ENCODE data around the gene TEK.
"Not testable (repeated sequence)": the region's sequence is repeated elsewhere in the genome, so short reads cannot be mapped to it uniquely, and the experiment has no call there.

TEK gene

GRCh38 chr9:27108981-27109541 lies at the start of gene TEK:
TSS of gene TEK (plus strand) at chr9:27109225. CDS start at chr9:27109591, 366 bp downstream.
- DNase-seq, result no peak

GRCh38 chr9:27059412-27059811 lies 49.6 kb upstream of the TEK start:
- DNase-seq, result no peak

GRCh38 chr9:27059907-27060306 lies 49.1 kb upstream of the TEK start:
- no peak for DNase-seq

GRCh38 chr9:27065288-27065687 lies 43.7 kb upstream of the TEK start:
- DNase-seq, result no peak

- DNase-seq, result no peak
Observed at GRCh38 chr9:27073841-27074728, 34.9 kb upstream of the TEK start.

GRCh38 chr9:27078685-27079084 lies 30.3 kb upstream of the TEK start:
- no peak for DNase-seq

GRCh38 chr9:27085456-27085855 lies 23.6 kb upstream of the TEK start:
- no peak for DNase-seq

- no peak for DNase-seq
Observed at GRCh38 chr9:27086818-27087680, 22.0 kb upstream of the TEK start.

GRCh38 chr9:27088981-27089380 lies 20.0 kb upstream of the TEK start:
- no peak for DNase-seq

GRCh38 chr9:27089706-27090105 lies 19.3 kb upstream of the TEK start:
- DNase-seq, result no peak

- no peak for DNase-seq
Observed at GRCh38 chr9:27090231-27090630, 18.8 kb upstream of the TEK start.

GRCh38 chr9:27090711-27091110 lies 18.3 kb upstream of the TEK start:
- no peak for DNase-seq

- not testable (repeated sequence) for DNase-seq
Observed at GRCh38 chr9:27092496-27092895, 16.5 kb upstream of the TEK start.

GRCh38 chr9:27093384-27094067 lies 15.5 kb upstream of the TEK start:
- not testable (repeated sequence) for DNase-seq

GRCh38 chr9:27094640-27095298 lies 14.3 kb upstream of the TEK start:
- DNase-seq, result no peak

- DNase-seq, result no peak
Observed at GRCh38 chr9:27107241-27107640, 1.8 kb upstream of the TEK start.

- DNase-seq, result no peak
Observed at GRCh38 chr9:27109621-27110020, 596 bp downstream of the TEK start.

- no peak for DNase-seq
Observed at GRCh38 chr9:27110181-27110580, 1.2 kb downstream of the TEK start.

GRCh38 chr9:27112235-27112634 lies 3.2 kb downstream of the TEK start:
- DNase-seq, result no peak

GRCh38 chr9:27117489-27118135 lies 8.6 kb downstream of the TEK start:
- DNase-seq, result no peak
